ENCODE measurements around the gene LTBP4. TPM values are rescaled to one million over a fixed set of nuclear protein-coding genes. Genes with fewer than 3 reads are reported as not detected.

LTBP4 gene
- total RNA-seq, 2 experiments from 2014 or later = 178 to 182 TPM

- H3K4me1 Mint-ChIP-seq (ENCODE audit: low read depth) = peaks cover 16% of the 10 kb centered on the region
- intact Hi-C loops (cut with micrococcal nuclease) = no loop called here
- H3K27ac Mint-ChIP-seq = no peak overlapping the region
- CTCF ChIA-PET = interaction anchor here (1.1 to 1.2 kb wide), 3 partner anchors 27 to 57 kb away, joined by 3 to 4 read pairs (median 4); no protein-coding TSS in a partner anchor
- H3K4me3 Mint-ChIP-seq = peak overlapping the region; percentile 85
- peaks cover 24% of the 10 kb centered on the region for H3K36me3 Mint-ChIP-seq
- H3K9me3 Mint-ChIP-seq = no peaks in the 10 kb centered on the region
- no peak for DNase-seq
- no peaks in the 10 kb centered on the region for H3K27me3 Mint-ChIP-seq
- POLR2A ChIA-PET = no interaction called here
Observed at GRCh38 chr19:40578442-40578908, 22.7 kb upstream of the LTBP4 start.

- no peak overlapping the region for H3K4me3 Mint-ChIP-seq
- CTCF ChIA-PET = interaction anchor here (0.7 kb wide), 1 partner anchor 21 kb away, joined by 3 read pairs; the partner anchor contains the start of gene LTBP4
- intact Hi-C loops (cut with micrococcal nuclease) = no loop called here
- POLR2A ChIA-PET = no interaction called here
- no peaks in the 10 kb centered on the region for H3K9me3 Mint-ChIP-seq
- H3K27me3 Mint-ChIP-seq = no peaks in the 10 kb centered on the region
- H3K36me3 Mint-ChIP-seq = peaks cover 29% of the 10 kb centered on the region
- DNase-seq = no peak
- H3K4me1 Mint-ChIP-seq (ENCODE audit: low read depth) = peaks cover 17% of the 10 kb centered on the region
- H3K27ac Mint-ChIP-seq = no peak overlapping the region
Observed at GRCh38 chr19:40580619-40581018, 20.6 kb upstream of the LTBP4 start.

GRCh38 chr19:40581531-40581930 is 19.6 kb upstream of the LTBP4 start:
- H3K27ac Mint-ChIP-seq = no peak overlapping the region
- H3K36me3 Mint-ChIP-seq = peaks cover 35% of the 10 kb centered on the region
- H3K9me3 Mint-ChIP-seq = no peaks in the 10 kb centered on the region
- DNase-seq = no peak
- ChIA-PET CTCF (interaction anchor here (1.1 kb wide), 1 partner anchor 53 kb away, joined by 3 read pairs; no protein-coding TSS in a partner anchor), POLR2A (no interaction called here)
- intact Hi-C loops (cut with micrococcal nuclease) = no loop called here
- H3K4me3 Mint-ChIP-seq = no peak overlapping the region
- H3K27me3 Mint-ChIP-seq = no peaks in the 10 kb centered on the region
- peaks cover 19% of the 10 kb centered on the region for H3K4me1 Mint-ChIP-seq (ENCODE audit: low read depth)

GRCh38 chr19:40582467-40582866 is 18.7 kb upstream of the LTBP4 start:
- Mint-ChIP-seq H3K27me3 (no peaks in the 10 kb centered on the region), H3K9me3 (no peaks in the 10 kb centered on the region), H3K4me3 (no peak overlapping the region), H3K27ac (no peak overlapping the region), H3K4me1 (ENCODE audit: low read depth) (peaks cover 18% of the 10 kb centered on the region), H3K36me3 (peaks cover 41% of the 10 kb centered on the region)
- intact Hi-C loops (cut with micrococcal nuclease) = no loop called here
- no peak for DNase-seq
- ChIA-PET CTCF (interaction anchor here (1.1 kb wide), 1 partner anchor 52 kb away, joined by 3 read pairs; no protein-coding TSS in a partner anchor), POLR2A (no interaction called here)

GRCh38 chr19:40583283-40583682 is 17.9 kb upstream of the LTBP4 start:
- H3K27me3 Mint-ChIP-seq = no peaks in the 10 kb centered on the region
- CTCF ChIA-PET = interaction anchor here (0.6 kb wide), 1 partner anchor 152 kb away, joined by 3 read pairs; no protein-coding TSS in a partner anchor
- POLR2A ChIA-PET = no interaction called here
- H3K4me3 Mint-ChIP-seq = no peak overlapping the region
- DNase-seq = no peak
- no peak overlapping the region for H3K27ac Mint-ChIP-seq
- no peaks in the 10 kb centered on the region for H3K9me3 Mint-ChIP-seq
- peaks cover 10% of the 10 kb centered on the region for H3K4me1 Mint-ChIP-seq (ENCODE audit: low read depth)
- intact Hi-C loops (cut with micrococcal nuclease) = no loop called here
- peaks cover 43% of the 10 kb centered on the region for H3K36me3 Mint-ChIP-seq

GRCh38 chr19:40584007-40584406 is 17.2 kb upstream of the LTBP4 start:
- DNase-seq = no peak
- no peak overlapping the region for H3K27ac Mint-ChIP-seq
- ChIA-PET POLR2A (no interaction called here), CTCF (no interaction called here)
- H3K4me1 Mint-ChIP-seq (ENCODE audit: low read depth) = peaks cover 5% of the 10 kb centered on the region
- H3K9me3 Mint-ChIP-seq = no peaks in the 10 kb centered on the region
- no peak overlapping the region for H3K4me3 Mint-ChIP-seq
- no peaks in the 10 kb centered on the region for H3K27me3 Mint-ChIP-seq
- H3K36me3 Mint-ChIP-seq = peaks cover 44% of the 10 kb centered on the region
- intact Hi-C loops (cut with micrococcal nuclease) = no loop called here

- intact Hi-C loops (cut with micrococcal nuclease) = no loop called here
- no peaks in the 10 kb centered on the region for H3K27me3 Mint-ChIP-seq
- H3K9me3 Mint-ChIP-seq = no peaks in the 10 kb centered on the region
- peaks cover 41% of the 10 kb centered on the region for H3K36me3 Mint-ChIP-seq
- H3K4me3 Mint-ChIP-seq = no peak overlapping the region
- POLR2A ChIA-PET = no interaction called here
- no peak overlapping the region for H3K27ac Mint-ChIP-seq
- CTCF ChIA-PET = interaction anchor here (0.7 kb wide), 1 partner anchor 189 kb away, joined by 3 read pairs; no protein-coding TSS in a partner anchor
- DNase-seq = no peak
- H3K4me1 Mint-ChIP-seq (ENCODE audit: low read depth) = peaks cover 5% of the 10 kb centered on the region
Observed at GRCh38 chr19:40585241-40585981, 15.8 kb upstream of the LTBP4 start.

- H3K36me3 Mint-ChIP-seq = peaks cover 36% of the 10 kb centered on the region
- H3K27ac Mint-ChIP-seq = no peak overlapping the region
- H3K4me3 Mint-ChIP-seq = no peak overlapping the region
- H3K4me1 Mint-ChIP-seq (ENCODE audit: low read depth) = peaks cover 5% of the 10 kb centered on the region
- intact Hi-C loops (cut with micrococcal nuclease) = no loop called here
- H3K9me3 Mint-ChIP-seq = no peaks in the 10 kb centered on the region
- DNase-seq = no peak
- no peaks in the 10 kb centered on the region for H3K27me3 Mint-ChIP-seq
- CTCF ChIA-PET = interaction anchor here (0.7 to 1.3 kb wide), 2 partner anchors 49 to 173 kb away, joined by 3 to 4 read pairs; partner anchors contain the start of gene PRX
- POLR2A ChIA-PET = no interaction called here
Observed at GRCh38 chr19:40585982-40586422, 15.2 kb upstream of the LTBP4 start.

GRCh38 chr19:40586611-40587010 is 14.6 kb upstream of the LTBP4 start:
- no peaks in the 10 kb centered on the region for H3K27me3 Mint-ChIP-seq
- H3K27ac Mint-ChIP-seq = no peak overlapping the region
- DNase-seq = no peak
- H3K4me3 Mint-ChIP-seq = no peak overlapping the region
- peaks cover 32% of the 10 kb centered on the region for H3K36me3 Mint-ChIP-seq
- no peaks in the 10 kb centered on the region for H3K9me3 Mint-ChIP-seq
- intact Hi-C loops (cut with micrococcal nuclease) = no loop called here
- H3K4me1 Mint-ChIP-seq (ENCODE audit: low read depth) = peaks cover 5% of the 10 kb centered on the region
- CTCF ChIA-PET = interaction anchor here (0.7 to 1.5 kb wide), 3 partner anchors 37 to 174 kb away, joined by 3 to 4 read pairs (median 3); partner anchors contain the start of gene PRX
- POLR2A ChIA-PET = no interaction called here

- intact Hi-C loops (cut with micrococcal nuclease) = no loop called here
- DNase-seq = no peak
- Mint-ChIP-seq H3K27me3 (no peaks in the 10 kb centered on the region), H3K4me3 (no peak overlapping the region), H3K9me3 (no peaks in the 10 kb centered on the region), H3K36me3 (peaks cover 26% of the 10 kb centered on the region), H3K27ac (no peak overlapping the region), H3K4me1 (ENCODE audit: low read depth) (peaks cover 5% of the 10 kb centered on the region)
- ChIA-PET CTCF (no interaction called here), POLR2A (interaction anchor here (0.6 kb wide), 1 partner anchor 11 kb away, joined by 3 read pairs; no protein-coding TSS in a partner anchor)
Observed at GRCh38 chr19:40588110-40588854, 12.9 kb upstream of the LTBP4 start.

- intact Hi-C loops (cut with micrococcal nuclease) = no loop called here
- CTCF ChIA-PET = no interaction called here
- peaks cover 6% of the 10 kb centered on the region for H3K4me1 Mint-ChIP-seq (ENCODE audit: low read depth)
- peaks cover 22% of the 10 kb centered on the region for H3K36me3 Mint-ChIP-seq
- no peaks in the 10 kb centered on the region for H3K27me3 Mint-ChIP-seq
- H3K4me3 Mint-ChIP-seq = no peak overlapping the region
- H3K9me3 Mint-ChIP-seq = no peaks in the 10 kb centered on the region
- H3K27ac Mint-ChIP-seq = no peak overlapping the region
- DNase-seq = no peak
- POLR2A ChIA-PET = interaction anchor here (0.6 kb wide), 1 partner anchor 10 kb away, joined by 3 read pairs; no protein-coding TSS in a partner anchor
Observed at GRCh38 chr19:40588926-40589569, 12.1 kb upstream of the LTBP4 start.

All from activated CD4-positive, alpha-beta memory T cell treated with anti-CD3 and anti-CD28 coated beads for 36 hours (primary cell).